Right lobe of liver (tissue), 4 donors: ENCODE data around the gene P2RY8.

Source experiments
- POLR2A ChIP-seq: fragments of 450-650 bp; IDR thresholded peaks from one replicate; pipeline ENCODE4 v1.6.1; 2017; ENCODE audit warnings: antibody characterized with exemption, mild to moderate bottlenecking
- TF ChIP-seq, protein P1 (sequence below), 4 donors: fragments of 200-600 bp in 3 of 4; fragments of 450-650 bp in 1 of 4; IDR thresholded peaks; one replicate each; pipeline versions ENCODE4 v1.5.1 to v1.8.0; 2016 to 2022; ENCODE audit warnings: antibody characterized with exemption in 4 of 4, mild to moderate bottlenecking in 2 of 4
- donor health status: DM: no; HTN: no; CAD: no.
- donor health status: DM: no; HTN: no; CAD: no.
- donor health status: DM: no; HTN: yes; CAD: no.

DNA sequence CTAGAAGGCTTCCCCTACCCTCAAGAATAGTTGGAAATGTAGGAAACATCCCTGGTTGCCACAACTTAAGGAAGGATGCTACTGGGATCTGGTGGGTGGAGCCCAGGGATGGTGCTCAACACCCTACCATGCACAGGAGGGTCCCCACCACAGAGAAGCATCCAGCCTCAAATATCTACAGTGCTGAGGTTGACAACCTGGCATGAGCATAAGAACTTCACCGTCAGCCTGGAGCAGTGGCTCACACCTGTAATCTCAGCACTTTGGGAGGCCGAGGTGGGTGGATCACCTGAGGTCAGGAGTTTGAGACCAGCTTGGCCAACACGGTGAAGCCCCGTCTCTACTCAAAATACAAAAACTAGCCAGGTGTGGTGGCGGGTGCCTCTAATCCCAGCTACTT lies 60.3 kb downstream of the P2RY8 start:
- TF ChIP-seq, protein P1, sequence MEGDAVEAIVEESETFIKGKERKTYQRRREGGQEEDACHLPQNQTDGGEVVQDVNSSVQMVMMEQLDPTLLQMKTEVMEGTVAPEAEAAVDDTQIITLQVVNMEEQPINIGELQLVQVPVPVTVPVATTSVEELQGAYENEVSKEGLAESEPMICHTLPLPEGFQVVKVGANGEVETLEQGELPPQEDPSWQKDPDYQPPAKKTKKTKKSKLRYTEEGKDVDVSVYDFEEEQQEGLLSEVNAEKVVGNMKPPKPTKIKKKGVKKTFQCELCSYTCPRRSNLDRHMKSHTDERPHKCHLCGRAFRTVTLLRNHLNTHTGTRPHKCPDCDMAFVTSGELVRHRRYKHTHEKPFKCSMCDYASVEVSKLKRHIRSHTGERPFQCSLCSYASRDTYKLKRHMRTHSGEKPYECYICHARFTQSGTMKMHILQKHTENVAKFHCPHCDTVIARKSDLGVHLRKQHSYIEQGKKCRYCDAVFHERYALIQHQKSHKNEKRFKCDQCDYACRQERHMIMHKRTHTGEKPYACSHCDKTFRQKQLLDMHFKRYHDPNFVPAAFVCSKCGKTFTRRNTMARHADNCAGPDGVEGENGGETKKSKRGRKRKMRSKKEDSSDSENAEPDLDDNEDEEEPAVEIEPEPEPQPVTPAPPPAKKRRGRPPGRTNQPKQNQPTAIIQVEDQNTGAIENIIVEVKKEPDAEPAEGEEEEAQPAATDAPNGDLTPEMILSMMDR (IDR thresholded peaks at IDR 0.05): no peak
- no peak for TF ChIP-seq POLR2A
